Fibroblast of mammary gland (primary cell): ENCODE measurements around the gene GNPDA1.

Experiments
- DNase-seq: peaks from one replicate; pipeline ENCODE4 v3.0.0-alpha.2; 2010; ENCODE audit warnings: low read depth
- H3K4me3 ChIP-seq: 2 replicates; pipeline ENCODE4 v1.5.1; 2011; ENCODE audit warnings: low read depth, mild to moderate bottlenecking, low read length, moderate library complexity; ENCODE audit not compliant: control insufficient read depth
- TF ChIP-seq, protein P1 (sequence below): conservative IDR thresholded peaks from 2 replicates; pipeline ENCODE4 v1.5.1; 2011; ENCODE audit warnings: low read depth, low read length, inconsistent platforms; ENCODE audit not compliant: control insufficient read depth, insufficient read depth

Gene GNPDA1

DNA sequence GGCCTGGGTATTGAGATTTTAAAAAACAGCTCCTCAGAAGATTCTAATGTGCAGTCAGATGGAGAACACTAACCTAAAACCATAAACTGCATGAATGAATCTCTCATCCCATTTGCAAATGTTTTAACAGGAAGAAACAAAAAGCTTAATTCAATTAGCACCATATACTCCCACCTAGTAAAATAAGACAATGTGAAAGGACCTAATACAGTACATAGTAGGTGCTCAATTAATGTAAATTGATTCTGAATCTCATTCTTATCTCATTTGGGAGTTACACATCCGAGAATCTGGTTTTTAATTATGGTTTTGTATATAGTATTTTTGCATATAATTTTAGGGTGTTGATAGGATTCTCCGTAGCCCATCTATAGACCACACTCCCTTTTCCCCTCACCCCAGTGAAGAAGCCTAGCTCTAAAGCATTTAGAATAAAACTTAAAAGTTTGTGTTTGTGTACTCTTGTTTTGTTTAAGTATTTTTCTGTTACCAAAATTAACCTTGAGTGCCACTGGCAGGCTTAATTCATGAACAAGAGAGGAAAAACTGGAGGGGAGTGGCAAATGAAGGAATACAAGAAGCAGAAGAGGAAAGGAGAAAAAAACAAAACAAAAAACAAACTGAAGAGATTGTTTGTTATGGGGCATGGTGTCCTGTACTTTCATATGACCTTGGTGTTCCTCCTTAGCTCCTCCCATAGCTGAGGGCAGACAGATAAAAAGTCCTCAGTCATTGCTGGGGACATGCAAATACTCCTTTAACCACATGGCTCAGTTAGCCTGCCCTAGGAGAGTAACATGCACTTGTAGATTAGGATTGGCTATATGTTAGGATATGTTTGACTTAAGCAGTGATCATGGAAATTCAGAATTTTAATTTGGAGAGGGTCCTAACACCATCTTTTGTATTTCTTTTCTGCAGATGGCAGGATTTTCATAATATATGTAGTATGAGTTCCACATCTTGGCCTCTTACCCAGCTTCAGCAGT is 42.8 kb downstream of the GNPDA1 start:
- DNase-seq = peak; percentile 32
- TF ChIP-seq, protein P1, sequence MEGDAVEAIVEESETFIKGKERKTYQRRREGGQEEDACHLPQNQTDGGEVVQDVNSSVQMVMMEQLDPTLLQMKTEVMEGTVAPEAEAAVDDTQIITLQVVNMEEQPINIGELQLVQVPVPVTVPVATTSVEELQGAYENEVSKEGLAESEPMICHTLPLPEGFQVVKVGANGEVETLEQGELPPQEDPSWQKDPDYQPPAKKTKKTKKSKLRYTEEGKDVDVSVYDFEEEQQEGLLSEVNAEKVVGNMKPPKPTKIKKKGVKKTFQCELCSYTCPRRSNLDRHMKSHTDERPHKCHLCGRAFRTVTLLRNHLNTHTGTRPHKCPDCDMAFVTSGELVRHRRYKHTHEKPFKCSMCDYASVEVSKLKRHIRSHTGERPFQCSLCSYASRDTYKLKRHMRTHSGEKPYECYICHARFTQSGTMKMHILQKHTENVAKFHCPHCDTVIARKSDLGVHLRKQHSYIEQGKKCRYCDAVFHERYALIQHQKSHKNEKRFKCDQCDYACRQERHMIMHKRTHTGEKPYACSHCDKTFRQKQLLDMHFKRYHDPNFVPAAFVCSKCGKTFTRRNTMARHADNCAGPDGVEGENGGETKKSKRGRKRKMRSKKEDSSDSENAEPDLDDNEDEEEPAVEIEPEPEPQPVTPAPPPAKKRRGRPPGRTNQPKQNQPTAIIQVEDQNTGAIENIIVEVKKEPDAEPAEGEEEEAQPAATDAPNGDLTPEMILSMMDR = no peak
- peak overlapping the region; percentile 94 for H3K4me3 ChIP-seq

DNA sequence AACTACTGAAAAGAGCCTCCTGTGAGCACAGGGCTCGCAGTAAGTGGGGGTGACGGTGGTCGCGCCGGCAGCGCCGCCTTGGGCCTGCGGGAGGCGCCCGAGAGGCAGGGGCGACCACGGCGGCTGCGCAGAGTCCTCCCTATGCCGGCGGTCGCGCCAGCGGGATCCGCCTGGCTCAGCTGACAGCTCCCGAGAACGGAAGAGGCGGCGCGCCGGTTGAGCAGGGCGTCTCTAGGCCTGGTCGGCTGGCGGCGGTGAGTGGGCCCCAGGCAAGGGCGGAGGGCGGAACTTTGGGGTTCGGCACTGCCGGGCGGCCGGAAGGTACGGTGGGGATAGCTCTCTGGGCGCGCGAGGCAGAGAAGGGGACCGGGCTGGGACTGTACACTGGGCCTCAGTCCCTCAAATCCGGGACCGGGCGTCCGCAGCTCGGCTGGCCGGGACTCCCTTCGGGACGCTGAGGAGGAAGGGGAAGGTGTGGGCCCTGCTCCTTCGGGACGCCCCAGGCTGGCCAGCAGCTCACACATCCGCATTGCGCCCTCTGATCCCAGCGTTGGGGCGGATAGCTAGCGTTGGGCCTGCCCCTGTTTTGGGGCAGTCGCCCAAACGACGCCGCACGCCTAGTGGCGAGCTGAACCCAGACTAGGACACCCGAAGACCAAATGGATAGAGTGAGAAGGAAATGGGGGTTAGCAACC is 43.8 kb downstream of the GNPDA1 start, which contains the start of gene RNF14:
Gene RNF14 (plus strand): TSS at position 192 of the 695 bp plus-strand sequence. CDS start 4,484 bp downstream, outside the sequence.
- H3K4me3 ChIP-seq = peak within 1 kb of the TSS; percentile 94
- TF ChIP-seq, protein P1 = peak; percentile 56
- DNase-seq = peak; percentile 90

DNA sequence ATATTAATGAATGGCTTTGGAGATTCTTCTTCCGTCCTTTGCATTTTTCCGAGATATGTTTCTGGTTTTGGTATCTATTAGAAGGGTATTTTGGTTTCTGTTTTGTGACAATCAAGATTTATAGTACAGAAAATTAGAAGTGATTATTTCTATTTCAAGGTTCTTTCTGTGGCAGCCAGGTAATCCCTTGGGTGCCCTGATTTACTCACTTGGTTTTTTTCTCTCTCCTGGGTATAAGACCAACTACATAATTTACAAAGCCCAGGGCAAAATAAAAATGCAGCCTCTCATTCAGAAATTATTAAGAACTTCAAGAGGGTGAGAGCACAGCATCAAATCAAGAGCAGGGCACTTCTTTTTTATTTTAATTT is 45.9 kb downstream of the GNPDA1 start:
- H3K4me3 ChIP-seq = no peak overlapping the region
- TF ChIP-seq, protein P1 = no peak
- no peak for DNase-seq

DNA sequence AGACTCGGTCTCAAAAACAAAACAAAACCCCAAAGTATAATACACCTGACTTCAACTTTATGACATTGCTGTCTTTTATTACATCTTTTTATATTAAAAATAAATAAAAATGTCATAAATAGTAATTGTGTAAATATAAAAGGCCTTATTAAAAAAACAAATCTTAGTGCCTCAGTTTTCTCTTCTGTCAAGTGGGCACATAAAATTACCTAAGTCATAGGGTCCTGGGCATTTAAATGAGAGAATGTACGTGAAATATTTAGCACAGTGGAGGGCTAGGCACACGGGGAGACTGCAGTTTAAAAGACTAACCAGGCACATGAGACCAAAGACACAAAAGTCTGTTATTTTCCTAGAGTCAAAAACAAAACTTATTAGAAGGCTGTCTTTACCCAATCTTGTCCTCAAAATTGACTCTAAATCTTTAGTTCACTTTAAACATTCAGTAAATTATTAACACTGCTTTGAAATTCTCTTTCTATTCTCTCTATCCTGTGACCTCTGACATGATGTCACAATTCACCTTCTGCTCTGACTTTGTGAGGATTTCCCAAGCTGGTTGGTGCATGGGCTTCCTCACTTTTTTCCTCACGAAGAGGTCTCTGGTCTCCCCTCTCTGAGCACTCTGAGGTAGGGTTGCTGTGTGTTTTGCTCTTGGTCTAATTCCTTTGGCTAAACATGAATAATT is 46.4 kb downstream of the GNPDA1 start:
- TF ChIP-seq, protein P1 = no peak
- no peak overlapping the region for H3K4me3 ChIP-seq
- DNase-seq = no peak

DNA sequence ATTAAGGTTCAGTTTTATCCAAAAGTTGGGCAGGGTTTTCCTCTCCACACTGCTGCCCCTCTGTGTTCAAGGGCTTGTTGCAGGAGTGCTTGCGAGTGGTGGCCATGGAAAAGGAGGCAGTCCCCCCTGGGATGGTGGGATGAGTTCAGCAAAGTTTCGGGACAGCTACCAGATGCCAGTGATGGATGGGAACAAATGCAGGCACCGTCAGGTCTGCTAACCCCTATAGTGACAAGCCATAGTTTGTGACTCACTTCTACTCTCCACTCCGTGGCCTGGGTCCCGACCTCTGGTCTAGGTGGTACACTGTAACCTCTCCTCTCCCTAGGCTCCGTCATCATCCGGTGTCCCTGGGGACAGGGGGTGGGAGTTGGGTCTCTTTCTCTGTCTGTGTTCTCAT is 47.8 kb downstream of the GNPDA1 start:
- peak; percentile 10 for DNase-seq
- TF ChIP-seq, protein P1 = no peak
- no peak overlapping the region for H3K4me3 ChIP-seq

DNA sequence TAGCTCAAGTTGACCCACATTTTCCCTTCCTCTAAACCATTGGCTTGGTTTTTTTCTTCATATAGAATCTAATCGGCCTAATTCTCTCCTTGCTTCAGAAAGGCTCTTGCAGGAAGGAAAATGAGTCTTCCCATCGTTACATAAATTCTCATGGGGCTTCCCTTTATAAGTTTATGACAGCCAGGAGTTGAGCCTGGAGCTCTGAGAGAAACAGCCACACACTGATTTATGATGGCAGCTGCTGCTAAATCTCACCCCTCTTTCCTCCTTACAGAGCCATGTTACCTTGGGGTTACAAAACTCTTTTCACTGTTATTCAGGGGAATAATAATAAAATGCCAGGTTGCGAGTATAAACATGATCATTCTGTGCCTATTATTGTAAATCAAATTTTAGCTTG is 49.1 kb downstream of the GNPDA1 start:
- H3K4me3 ChIP-seq = no peak overlapping the region
- no peak for DNase-seq
- TF ChIP-seq, protein P1 = no peak
